H9 (cell line): Measurements from ENCODE around the gene INCENP. TPM values are rescaled to one million over a fixed set of nuclear protein-coding genes. Genes with fewer than 3 reads are reported as not detected.

ENCODE experiments used
- DNase-seq: peaks from one replicate; pipeline ENCODE4 v3.0.0-alpha.2; 2017
- H2AFZ ChIP-seq: one replicate; pipeline ENCODE4 v1.6.1; 2013; ENCODE audit warnings: mild to moderate bottlenecking, low read length, control low read depth, moderate library complexity
- H2AK5ac ChIP-seq: 2 replicates; pipeline ENCODE4 v1.6.1; 2013; ENCODE audit warnings: low read length, control low read depth, mixed read lengths; ENCODE audit not compliant: insufficient read length
- H2BK120ac ChIP-seq: one replicate; pipeline ENCODE4 v1.6.1; 2013; ENCODE audit warnings: low read depth, mild to moderate bottlenecking, low read length, control low read depth, inconsistent platforms; ENCODE audit not compliant: poor library complexity, severe bottlenecking
- H2BK12ac ChIP-seq: 2 replicates; pipeline ENCODE4 v1.6.1; 2013; ENCODE audit warnings: low read length, control low read depth, mixed read lengths, low read depth; ENCODE audit not compliant: insufficient read length
- H2BK15ac ChIP-seq: 2 replicates; pipeline ENCODE4 v1.6.1; 2013; ENCODE audit warnings: low read depth, low read length, control low read depth
- H2BK20ac ChIP-seq: one replicate; pipeline ENCODE4 v1.6.1; 2013; ENCODE audit warnings: low read depth, mild to moderate bottlenecking, low read length, control low read depth, inconsistent platforms; ENCODE audit not compliant: poor library complexity, severe bottlenecking
- H2BK5ac ChIP-seq: 2 replicates; pipeline ENCODE4 v1.6.1; 2013; ENCODE audit warnings: low read length, control low read depth, mixed read lengths; ENCODE audit not compliant: insufficient read length
- H3K14ac ChIP-seq: 2 replicates; pipeline ENCODE4 v1.6.1; 2013; ENCODE audit warnings: low read length, control low read depth; ENCODE audit not compliant: insufficient read depth
- H3K18ac ChIP-seq: 2 replicates; pipeline ENCODE4 v1.6.1; 2013; ENCODE audit warnings: low read depth, mild to moderate bottlenecking, mixed read lengths, low read length, control low read depth; ENCODE audit not compliant: insufficient read length
- H3K23ac ChIP-seq: 2 replicates; pipeline ENCODE4 v1.6.1; 2013; ENCODE audit warnings: low read length, control low read depth, mixed read lengths, low read depth; ENCODE audit not compliant: insufficient read length
- H3K23me2 ChIP-seq: 2 replicates; pipeline ENCODE4 v1.6.1; 2013; ENCODE audit warnings: low read depth, mild to moderate bottlenecking, mixed read lengths, low read length, control low read depth; ENCODE audit not compliant: insufficient read length, poor library complexity, severe bottlenecking
- H3K27ac ChIP-seq: 2 replicates; pipeline ENCODE4 v1.5.1; 2013; ENCODE audit warnings: low read length, control low read depth, mixed read lengths, low read depth; ENCODE audit not compliant: insufficient read length
- H3K27me3 ChIP-seq: 2 replicates; pipeline ENCODE4 v1.6.1; 2013; ENCODE audit warnings: low read length, control low read depth, inconsistent platforms; ENCODE audit not compliant: insufficient read depth
- H3K4ac ChIP-seq: 2 replicates; pipeline ENCODE4 v1.6.1; 2013; ENCODE audit warnings: low read depth, mild to moderate bottlenecking, control low read depth, inconsistent platforms, low read length, moderate library complexity
- H3K4me1 ChIP-seq: 2 replicates; pipeline ENCODE4 v1.6.1; 2013; ENCODE audit warnings: low read length, control low read depth, inconsistent platforms; ENCODE audit not compliant: insufficient read depth
- H3K4me2 ChIP-seq: 2 replicates; pipeline ENCODE4 v1.6.1; 2013; ENCODE audit warnings: low read length, control low read depth, mixed read lengths; ENCODE audit not compliant: insufficient read length, insufficient read depth
- H3K56ac ChIP-seq: 2 replicates; pipeline ENCODE4 v1.6.1; 2013; ENCODE audit warnings: low read depth, mild to moderate bottlenecking, mixed read lengths, low read length, control low read depth; ENCODE audit not compliant: insufficient read length
- H3K79me1 ChIP-seq: 2 replicates; pipeline ENCODE4 v1.6.1; 2013; ENCODE audit warnings: low read depth, mild to moderate bottlenecking, moderate library complexity, low read length, control low read depth, inconsistent platforms; ENCODE audit not compliant: insufficient read depth, poor library complexity, severe bottlenecking
- H3K79me2 ChIP-seq: 2 replicates; pipeline ENCODE4 v1.6.1; 2013; ENCODE audit warnings: low read length, control low read depth, inconsistent platforms; ENCODE audit not compliant: insufficient read depth
- H3K9ac ChIP-seq: 2 replicates; pipeline ENCODE4 v1.6.1; 2013; ENCODE audit warnings: low read length, control low read depth, mixed read lengths; ENCODE audit not compliant: insufficient read length; ENCODE audit errors: extremely low read depth
- H3K9me3 ChIP-seq: one replicate; pipeline ENCODE4 v1.6.1; 2013; ENCODE audit warnings: low read depth, low read length, inconsistent platforms; ENCODE audit not compliant: control insufficient read depth
- H3T11ph ChIP-seq: one replicate; pipeline ENCODE4 v1.6.1; 2013; ENCODE audit warnings: mild to moderate bottlenecking, low read length, control low read depth, inconsistent platforms
- H4K20me1 ChIP-seq: one replicate; pipeline ENCODE4 v1.6.1; 2013; ENCODE audit not compliant: control insufficient read depth, insufficient read length, insufficient read depth
- H4K5ac ChIP-seq: 2 replicates; pipeline ENCODE4 v1.6.1; 2013; ENCODE audit warnings: low read depth, mild to moderate bottlenecking, mixed read lengths, low read length, control low read depth; ENCODE audit not compliant: insufficient read length
- H4K8ac ChIP-seq: replicated peaks from 2 replicates; pipeline ENCODE4 v1.6.1; 2013; ENCODE audit warnings: low read length, control low read depth, mixed read lengths, low read depth; ENCODE audit not compliant: insufficient read length
- H4K91ac ChIP-seq: 2 replicates; pipeline ENCODE4 v1.6.1; 2013; ENCODE audit warnings: low read depth, mild to moderate bottlenecking, moderate library complexity, mixed read lengths, low read length, control low read depth; ENCODE audit not compliant: insufficient read length
- H3K27ac Mint-ChIP-seq, 3 experiments: 2 replicates in 2 of 3; 3 replicates in 1 of 3; pipeline ENCODE4 v1.8.0; 2020 to 2021; ENCODE audit warnings: mixed read lengths in 3 of 3, mild to moderate bottlenecking in 1 of 3, moderate library complexity in 1 of 3
- H3K27me3 Mint-ChIP-seq: 2 replicates; pipeline ENCODE4 v1.8.0; 2021; ENCODE audit warnings: low read depth, mild to moderate bottlenecking, moderate library complexity, mixed read lengths
- H3K36me3 Mint-ChIP-seq, 3 experiments: 2 replicates in 2 of 3; 3 replicates in 1 of 3; pipeline ENCODE4 v1.8.0; 2020 to 2021; ENCODE audit warnings: low read depth in 3 of 3, mixed read lengths in 3 of 3; ENCODE audit not compliant: insufficient read depth in 1 of 3
- H3K4me1 Mint-ChIP-seq, 2 experiments: 2 replicates each; pipeline ENCODE4 v1.8.0; 2020; ENCODE audit warnings: mixed read lengths in 2 of 2
- H3K4me3 Mint-ChIP-seq, 2 experiments: 2 replicates in 1 of 2; 3 replicates in 1 of 2; pipeline ENCODE4 v1.8.0; 2020 to 2021; ENCODE audit warnings: mild to moderate bottlenecking in 2 of 2, mixed read lengths in 2 of 2, moderate library complexity in 1 of 2
- H3K9me3 Mint-ChIP-seq, 2 experiments: 2 replicates in 1 of 2; 3 replicates in 1 of 2; pipeline ENCODE4 v1.8.0; 2020; ENCODE audit warnings: mild to moderate bottlenecking in 2 of 2, mixed read lengths in 2 of 2, moderate library complexity in 1 of 2
- CTCF ChIP-seq: fragments of 200-600 bp; sonication (generic); conservative IDR thresholded peaks from 3 replicates; pipeline ENCODE4 v1.8.0; 2021; ENCODE audit warnings: antibody characterized with exemption, mild to moderate bottlenecking
- WGBS: extraction: QIAGEN DNeasy Blood & Tissue Kit; methylation state at CpG from one replicate; pipeline ENCODE4 v1.1.7; 2013; ENCODE audit warnings: missing lambda C conversion rate, low lambda C conversion rate, mixed read lengths; ENCODE audit not compliant: insufficient read length; ENCODE audit errors: extremely low coverage; 5-methylcytosine and 5-hydroxymethylcytosine counted together
- total RNA-seq: library from RNA; stranded (reverse); gene quantifications from 2 replicates; pipeline ENCODE4 v1.2.1, GENCODE V29; 2021

INCENP gene
- total RNA-seq, 1 experiment from 2014 or later = 99.9 TPM

GRCh38 chr11:62132689-62133293 lies 9.0 kb downstream of the INCENP start:
- Histone ChIP-seq H3K27me3 (no peaks in the 10 kb centered on the region), H4K91ac (no peak overlapping the region), H3K4me1 (no peaks in the 10 kb centered on the region), H2BK20ac (no peak overlapping the region), H2BK120ac (no peak overlapping the region), H2BK5ac (no peak overlapping the region), H4K5ac (no peak overlapping the region), H3K27ac (no peak overlapping the region), H3K4ac (no peak overlapping the region), H3K9me3 (no peaks in the 10 kb centered on the region), H3K9ac (no peak overlapping the region), H3K79me1 (peaks cover 24% of the 10 kb centered on the region), H3K79me2 (peaks cover 22% of the 10 kb centered on the region; the same call in 1 of the 2 replicates), H4K20me1 (no peaks in the 10 kb centered on the region), H3K56ac (no peak overlapping the region), H4K8ac (no peak overlapping the region), H2BK15ac (no peak overlapping the region), H3K23me2 (no peaks in the 10 kb centered on the region), H2BK12ac (no peak overlapping the region), H3K18ac (no peak overlapping the region), H2AK5ac (no peak overlapping the region), H2AFZ (no peak overlapping the region), H3K23ac (no peak overlapping the region), H3K4me2 (no peak overlapping the region), H3T11ph (no peak overlapping the region), H3K14ac (no peak overlapping the region)
- no peak for DNase-seq
- WGBS = no CpG with 5 or more reads among the region's 6 CpGs
- peak overlapping the region in 2 of 3 experiments; percentile 23 to 92; a peak in 4 of 7 replicates for H3K27ac Mint-ChIP-seq
- no peak for TF ChIP-seq CTCF
- H3K36me3 Mint-ChIP-seq = peaks cover 54 to 91% (median 84%) of the 10 kb centered on the region in 3 experiments; a peak in 6 of 7 replicates
- H3K9me3 Mint-ChIP-seq = no peaks in the 10 kb centered on the region; a peak in 1 of 5 replicates
- no peaks in the 10 kb centered on the region for H3K27me3 Mint-ChIP-seq
- peaks cover 0 to 6% of the 10 kb centered on the region in 2 experiments; a peak in 1 of 4 replicates for H3K4me1 Mint-ChIP-seq
- H3K4me3 Mint-ChIP-seq = no peak overlapping the region
